Upper lobe of left lung (tissue), 6 donors: ENCODE data around the gene IL21. TPM values are rescaled to one million over a fixed set of nuclear protein-coding genes. Genes with fewer than 3 reads are reported as not detected.

Experiments used
- ATAC-seq, 2 donors: fragments of 200-7000 bp; cut with Tn5 transposase; one replicate each; pipeline ENCODE4 v1.9.1; 2022; ENCODE audit warnings: mild to moderate bottlenecking in 2 of 2, moderate library complexity in 2 of 2; ENCODE audit not compliant: low FRiP score in 2 of 2
- DNase-seq, 2 donors: peaks; one replicate each; pipeline ENCODE4 v3.0.0-alpha.2; 2019 to 2020
- H3K27ac ChIP-seq, 4 donors: fragments of 200-600 bp; sonication (generic); one replicate each; pipeline ENCODE4 v1.5.1; 2016 to 2019
- H3K27me3 ChIP-seq, 4 donors: fragments of 200-600 bp; sonication (generic); one replicate each; pipeline ENCODE4 v1.5.1; 2017 to 2019
- H3K36me3 ChIP-seq, 4 donors: fragments of 200-600 bp; sonication (generic); one replicate each; pipeline ENCODE4 v1.5.1; 2016 to 2019
- H3K4me1 ChIP-seq, 4 donors: fragments of 200-600 bp; sonication (generic); one replicate each; pipeline ENCODE4 v1.5.1; 2018 to 2019
- H3K4me3 ChIP-seq, 4 donors: fragments of 200-600 bp; sonication (generic); one replicate each; pipeline ENCODE4 v1.5.1; 2017 to 2019; ENCODE audit warnings: mild to moderate bottlenecking in 2 of 4, moderate library complexity in 1 of 4
- H3K9me3 ChIP-seq, 4 donors: fragments of 200-600 bp; sonication (generic); one replicate each; pipeline ENCODE4 v1.5.1; 2018 to 2019
- CTCF ChIP-seq, 6 experiments: fragments of 450-650 bp in 4 of 6; fragments of 200-600 bp in 2 of 6; sonication (generic) in 2 of 6; IDR thresholded peaks; one replicate each; pipeline ENCODE4 v1.5.1; 2016 to 2019; ENCODE audit warnings: antibody characterized with exemption in 6 of 6
- EP300 ChIP-seq, 4 donors: sonication (generic); formaldehyde crosslinking; IDR thresholded peaks; one replicate each; pipeline ENCODE4 v1.5.1; 2017; ENCODE audit warnings: antibody characterized with exemption in 4 of 4, control low read depth in 2 of 4
- POLR2A ChIP-seq, 4 donors: fragments of 450-650 bp; IDR thresholded peaks; one replicate each; pipeline ENCODE4 v1.5.1; 2016 to 2017; ENCODE audit warnings: antibody characterized with exemption in 4 of 4, mild to moderate bottlenecking in 2 of 4
- POLR2AphosphoS5 ChIP-seq, 2 donors: sonication (generic); formaldehyde crosslinking; IDR thresholded peaks; one replicate each; pipeline ENCODE4 v1.5.1; 2017; ENCODE audit warnings: antibody characterized with exemption in 2 of 2
- WGBS, 2 donors: methylation state at CpG; one replicate each; pipeline ENCODE4 v1.1.5; 2017 to 2018; 5-methylcytosine and 5-hydroxymethylcytosine counted together
- total RNA-seq, 6 donors: library from RNA; depleted of rRNA in 4 of 6; stranded (reverse); fragments of >200 nt in 4 of 6; gene quantifications; one replicate each; pipeline versions ENCODE4 v1.1.0 to v1.2.1, GENCODE V29; 2016 to 2021
- donor health status: DM: no; HTN: no; CAD: no; lungs with moderate emphysema.
- donor health status: DM: no; HTN: yes; CAD: no; lungs with severe emphysema.

IL21 gene
- total RNA-seq, 6 donors from 2014 or later = not detected

DNA sequence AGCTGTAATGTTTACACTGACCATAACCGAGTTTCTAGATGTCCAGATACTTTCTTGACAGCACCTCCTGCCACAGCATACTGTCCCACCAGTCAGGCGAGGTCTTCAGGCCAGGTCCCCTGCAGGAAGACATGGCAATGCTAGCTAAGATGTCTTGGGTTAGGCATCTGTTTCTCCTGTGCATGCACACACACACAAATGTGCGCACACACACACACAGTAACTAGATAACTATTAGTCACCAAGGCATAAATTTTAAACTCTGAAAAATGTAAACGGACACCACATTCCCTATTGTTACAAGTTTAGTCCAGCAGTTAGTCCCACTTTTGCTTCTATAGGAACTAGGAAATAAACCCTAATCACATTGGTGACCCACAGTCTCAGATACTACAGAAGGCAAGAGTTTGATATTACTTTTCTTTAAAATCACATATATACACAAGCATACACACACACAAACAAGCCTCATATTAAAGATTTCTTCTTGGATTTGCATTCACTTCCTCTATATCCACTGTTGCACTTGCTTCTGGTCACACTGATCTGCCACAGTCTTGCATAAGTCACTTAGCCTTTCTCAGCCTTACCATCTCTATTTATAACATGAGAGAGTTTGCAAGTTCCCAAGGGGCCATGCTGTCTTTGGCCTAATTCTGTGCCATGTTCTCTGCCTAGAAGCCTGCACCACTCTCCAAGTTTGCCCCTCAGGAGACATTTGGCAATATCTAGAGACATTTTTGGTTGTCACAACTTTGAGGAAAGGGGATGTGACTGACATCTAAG lies 32.2 kb downstream of the IL21 start:
- H3K27ac ChIP-seq = no peak overlapping the region
- WGBS, 2 donors = 77 to 78% methylated on average over 4 of the region's 4 CpGs
- H3K4me3 ChIP-seq = no peak overlapping the region
- H3K9me3 ChIP-seq = no peaks in the 10 kb centered on the region
- no peaks in the 10 kb centered on the region for H3K4me1 ChIP-seq
- ATAC-seq (no peak), DNase-seq (no peak)
- H3K27me3 ChIP-seq = no peaks in the 10 kb centered on the region
- H3K36me3 ChIP-seq = no peaks in the 10 kb centered on the region
- TF ChIP-seq EP300 (IDR thresholded peaks at IDR 0.05) (no peak), CTCF (IDR thresholded peaks at IDR 0.05) (no peak), POLR2A (IDR thresholded peaks at IDR 0.05) (no peak), POLR2AphosphoS5 (IDR thresholded peaks at IDR 0.05) (no peak)

- H3K9me3 ChIP-seq = no peaks in the 10 kb centered on the region
- TF ChIP-seq POLR2AphosphoS5 (IDR thresholded peaks at IDR 0.05) (no peak), CTCF (IDR thresholded peaks at IDR 0.05) (no peak), POLR2A (IDR thresholded peaks at IDR 0.05) (no peak), EP300 (IDR thresholded peaks at IDR 0.05) (no peak)
- no peak for DNase-seq
- no peaks in the 10 kb centered on the region for H3K27me3 ChIP-seq
- no peaks in the 10 kb centered on the region for H3K36me3 ChIP-seq
- H3K4me3 ChIP-seq = no peak overlapping the region
- 37 to 43% methylated on average over 1 of the region's 1 CpG for WGBS, 2 donors
- no peaks in the 10 kb centered on the region for H3K4me1 ChIP-seq
- H3K27ac ChIP-seq = no peak overlapping the region
- ATAC-seq = peak in 1 of 2 donors; percentile 39
These were observed 36.3 kb downstream of the IL21 start for GRCh38 chr4:122584519-122584918.

- no peak overlapping the region for H3K27ac ChIP-seq
These were observed 37.0 kb downstream of the IL21 start for GRCh38 chr4:122583906-122584305.

DNA sequence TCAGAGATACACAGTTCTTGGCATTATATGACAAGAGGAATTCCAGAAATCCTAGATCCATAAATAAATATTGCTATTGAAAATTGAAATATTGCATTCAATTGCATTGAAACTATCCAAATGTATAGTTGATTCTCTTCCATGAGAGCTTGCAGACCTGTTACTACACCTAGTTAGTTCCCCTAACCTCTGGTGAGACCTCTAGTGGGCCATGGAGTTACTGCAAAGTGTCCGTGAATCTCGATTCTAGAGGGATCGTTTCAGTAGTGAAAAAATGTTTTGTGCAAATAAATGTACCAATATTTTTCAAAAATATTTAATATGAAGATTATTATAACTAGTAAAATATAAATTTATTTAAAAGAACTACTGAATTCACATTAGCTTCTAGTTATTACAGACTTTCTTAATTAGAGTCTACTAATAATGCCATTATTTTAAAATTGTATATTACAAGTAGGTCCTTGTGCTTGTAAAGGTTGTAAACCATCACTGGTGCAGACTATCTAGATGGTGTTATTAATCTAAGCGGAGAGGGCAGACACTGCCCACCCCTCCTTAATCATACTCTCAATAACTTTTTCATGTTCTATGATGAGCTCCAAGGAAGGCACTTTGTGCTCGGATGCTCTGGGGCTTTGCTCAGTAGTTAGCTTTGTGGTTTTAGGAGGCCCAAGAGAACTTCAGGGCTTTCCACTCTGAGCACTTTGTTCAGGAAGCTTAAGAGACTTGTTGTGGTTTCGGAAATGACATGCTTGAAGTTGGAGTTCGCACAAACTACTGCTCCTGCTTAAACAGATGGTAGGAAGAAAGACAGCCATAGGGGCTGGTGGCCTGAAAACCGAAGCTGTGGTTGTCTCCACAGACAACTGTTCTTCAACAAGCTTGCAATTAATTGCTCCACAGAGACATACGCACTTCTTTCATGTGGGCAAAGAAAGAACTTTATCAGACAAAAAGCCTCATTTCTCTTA lies 42.8 kb downstream of the IL21 start:
- peak; percentile 71 to 73 for ATAC-seq
- H3K4me1 ChIP-seq = no peaks in the 10 kb centered on the region
- no peak for DNase-seq
- 44 to 45% methylated on average over 9 of the region's 9 CpGs for WGBS, 2 donors
- H3K9me3 ChIP-seq = no peaks in the 10 kb centered on the region
- H3K36me3 ChIP-seq = no peaks in the 10 kb centered on the region
- H3K27ac ChIP-seq = no peak overlapping the region
- no peaks in the 10 kb centered on the region for H3K27me3 ChIP-seq
- H3K4me3 ChIP-seq = no peak overlapping the region
- TF ChIP-seq CTCF (IDR thresholded peaks at IDR 0.05) (peak in 5 of 6 experiments; percentile 27 to 58 (median 37)), POLR2AphosphoS5 (IDR thresholded peaks at IDR 0.05) (no peak), EP300 (IDR thresholded peaks at IDR 0.05) (no peak), POLR2A (IDR thresholded peaks at IDR 0.05) (no peak)

More at GRCh38 chr4:122583906-122584305, 37.0 kb downstream of the IL21 start:
- ATAC-seq (peak in 1 of 2 donors; percentile 27), DNase-seq (peak in 1 of 2 donors; percentile 16)
- Histone ChIP-seq H3K4me1 (no peaks in the 10 kb centered on the region), H3K9me3 (no peaks in the 10 kb centered on the region), H3K36me3 (no peaks in the 10 kb centered on the region), H3K27me3 (no peaks in the 10 kb centered on the region), H3K4me3 (no peak overlapping the region)
- TF ChIP-seq POLR2AphosphoS5 (IDR thresholded peaks at IDR 0.05) (no peak), POLR2A (IDR thresholded peaks at IDR 0.05) (no peak), EP300 (IDR thresholded peaks at IDR 0.05) (no peak), CTCF (IDR thresholded peaks at IDR 0.05) (no peak)
- WGBS, 2 donors = 72 to 80% methylated on average over 5 to 6 of the region's 6 CpGs
